ENCODE data around the gene MLYCD.

Gene MLYCD

DNA sequence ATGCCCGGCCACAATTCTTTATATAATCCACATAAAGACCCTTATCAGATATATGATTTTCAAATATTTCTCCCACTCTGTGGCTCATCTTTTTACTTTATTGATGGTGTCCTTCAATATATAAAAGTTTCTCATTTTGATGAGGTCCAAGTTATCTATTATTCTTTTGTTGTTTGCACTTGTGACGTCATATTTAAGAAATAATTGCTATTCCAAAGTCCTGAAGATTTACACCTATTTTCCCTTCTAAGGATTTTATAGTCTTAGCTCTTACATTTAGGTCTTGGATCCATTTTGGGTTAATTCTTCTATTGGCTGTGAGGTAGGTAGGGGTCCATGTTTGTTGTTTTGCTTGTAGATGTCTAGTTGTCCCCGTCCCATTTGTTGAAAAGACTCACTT, 3.0 kb upstream of the MLYCD start:
- H3K4me3 ChIP-seq (ENCODE audit: low read depth, low read length) = no peak overlapping the region
- DNase-seq (ENCODE audit: low read depth) = no peak

DNA sequence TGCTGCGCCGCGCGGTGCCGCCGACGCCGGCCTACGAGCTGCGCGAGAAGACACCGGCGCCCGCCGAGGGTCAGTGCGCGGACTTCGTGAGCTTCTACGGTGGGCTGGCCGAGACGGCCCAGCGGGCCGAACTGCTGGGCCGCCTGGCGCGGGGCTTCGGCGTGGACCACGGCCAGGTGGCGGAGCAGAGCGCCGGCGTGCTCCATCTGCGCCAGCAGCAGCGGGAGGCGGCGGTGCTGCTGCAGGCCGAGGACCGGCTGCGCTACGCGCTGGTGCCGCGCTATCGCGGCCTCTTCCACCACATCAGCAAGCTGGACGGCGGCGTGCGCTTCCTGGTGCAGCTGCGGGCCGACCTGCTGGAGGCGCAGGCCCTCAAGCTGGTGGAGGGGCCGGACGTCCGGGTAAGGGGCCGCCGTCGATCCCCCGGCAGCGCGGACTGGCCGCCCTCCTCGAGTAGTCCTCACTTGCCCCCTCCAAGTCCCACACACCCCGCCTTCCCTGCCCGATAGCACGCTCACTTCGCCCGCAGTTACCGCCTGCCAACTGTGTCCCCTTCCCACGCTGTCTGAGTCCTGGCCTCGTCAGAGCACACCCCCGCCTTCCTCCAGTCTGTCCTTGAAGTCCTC, 470 bp downstream of the MLYCD start:
- TF ChIP-seq, protein P1, sequence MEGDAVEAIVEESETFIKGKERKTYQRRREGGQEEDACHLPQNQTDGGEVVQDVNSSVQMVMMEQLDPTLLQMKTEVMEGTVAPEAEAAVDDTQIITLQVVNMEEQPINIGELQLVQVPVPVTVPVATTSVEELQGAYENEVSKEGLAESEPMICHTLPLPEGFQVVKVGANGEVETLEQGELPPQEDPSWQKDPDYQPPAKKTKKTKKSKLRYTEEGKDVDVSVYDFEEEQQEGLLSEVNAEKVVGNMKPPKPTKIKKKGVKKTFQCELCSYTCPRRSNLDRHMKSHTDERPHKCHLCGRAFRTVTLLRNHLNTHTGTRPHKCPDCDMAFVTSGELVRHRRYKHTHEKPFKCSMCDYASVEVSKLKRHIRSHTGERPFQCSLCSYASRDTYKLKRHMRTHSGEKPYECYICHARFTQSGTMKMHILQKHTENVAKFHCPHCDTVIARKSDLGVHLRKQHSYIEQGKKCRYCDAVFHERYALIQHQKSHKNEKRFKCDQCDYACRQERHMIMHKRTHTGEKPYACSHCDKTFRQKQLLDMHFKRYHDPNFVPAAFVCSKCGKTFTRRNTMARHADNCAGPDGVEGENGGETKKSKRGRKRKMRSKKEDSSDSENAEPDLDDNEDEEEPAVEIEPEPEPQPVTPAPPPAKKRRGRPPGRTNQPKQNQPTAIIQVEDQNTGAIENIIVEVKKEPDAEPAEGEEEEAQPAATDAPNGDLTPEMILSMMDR (conservative IDR thresholded peaks at IDR 0.05; ENCODE audit: low read depth, low read length) = no peak
- H3K4me3 ChIP-seq (ENCODE audit: low read depth, low read length) = peak overlapping the region; percentile 68
- DNase-seq (ENCODE audit: low read depth) = peak; percentile 74

More for the DNA sequence above, 3.0 kb upstream of the MLYCD start:
- TF ChIP-seq, protein P1 (conservative IDR thresholded peaks at IDR 0.05; ENCODE audit: low read depth, low read length) = no peak

DNA sequence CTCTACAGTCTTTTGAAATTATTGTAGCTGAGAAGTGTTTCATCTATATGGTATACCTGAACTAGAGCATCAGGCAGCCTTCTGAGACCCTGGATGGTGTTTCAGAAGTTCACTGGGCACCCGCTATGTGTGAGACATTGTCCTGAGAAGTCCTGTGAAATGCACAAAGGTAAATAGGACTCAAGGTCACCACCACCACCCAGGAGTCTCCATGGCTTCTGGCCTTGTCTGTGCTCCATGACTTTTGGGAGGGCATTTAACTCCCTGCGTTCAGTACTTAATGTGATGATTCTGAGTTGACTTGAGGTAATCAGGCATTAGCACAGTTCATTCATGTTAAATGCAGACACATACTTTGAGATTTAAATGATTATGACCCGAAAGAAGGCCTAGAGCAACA, 1.1 kb downstream of the MLYCD start:
- TF ChIP-seq, protein P1 (conservative IDR thresholded peaks at IDR 0.05; ENCODE audit: low read depth, low read length) = no peak
- H3K4me3 ChIP-seq (ENCODE audit: low read depth, low read length) = peak overlapping the region; percentile 68
- DNase-seq (ENCODE audit: low read depth) = no peak

DNA sequence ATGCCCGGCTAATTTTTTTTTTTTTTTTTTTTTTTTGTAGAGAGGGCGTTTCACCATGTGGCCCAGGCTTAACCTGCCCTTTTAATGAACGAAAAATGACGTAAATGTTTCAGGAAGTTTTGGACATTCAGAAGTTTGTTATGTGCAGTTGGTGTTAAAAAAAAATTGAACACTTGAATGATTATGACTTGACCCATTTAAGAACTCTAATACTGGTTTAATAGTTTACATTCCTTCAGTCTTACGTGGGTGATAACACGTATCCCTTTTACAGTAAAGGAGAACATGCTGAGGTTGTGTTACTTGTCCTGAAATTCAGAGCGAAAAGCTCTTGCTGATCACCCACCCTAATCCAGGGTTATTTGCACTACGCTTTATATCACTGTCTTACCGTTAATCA, 1.7 kb downstream of the MLYCD start:
- DNase-seq (ENCODE audit: low read depth) = no peak
- H3K4me3 ChIP-seq (ENCODE audit: low read depth, low read length) = no peak overlapping the region
- TF ChIP-seq, protein P1 (conservative IDR thresholded peaks at IDR 0.05; ENCODE audit: low read depth, low read length) = no peak

DNA sequence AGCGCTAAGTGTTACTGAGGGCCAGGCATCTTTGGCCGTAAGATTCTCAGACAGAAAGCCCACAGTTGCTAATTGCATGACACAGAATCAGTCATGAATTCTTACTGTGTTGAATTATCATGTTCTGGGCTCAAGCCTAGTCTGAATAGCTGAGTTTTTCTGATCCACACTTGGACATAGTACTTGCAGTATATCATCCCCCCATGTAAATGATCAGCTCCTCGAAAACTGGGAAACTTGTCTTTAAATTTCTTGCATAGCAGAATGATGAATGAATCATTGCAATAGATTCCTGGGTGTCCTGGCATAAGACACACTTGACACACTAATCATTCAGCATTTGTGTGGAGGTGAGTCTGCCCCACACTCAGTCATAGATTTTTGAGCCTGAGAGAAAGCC, 2.2 kb downstream of the MLYCD start:
- no peak overlapping the region for H3K4me3 ChIP-seq (ENCODE audit: low read depth, low read length)
- TF ChIP-seq, protein P1 (conservative IDR thresholded peaks at IDR 0.05; ENCODE audit: low read depth, low read length) = no peak
- DNase-seq (ENCODE audit: low read depth) = peak; percentile 14

DNA sequence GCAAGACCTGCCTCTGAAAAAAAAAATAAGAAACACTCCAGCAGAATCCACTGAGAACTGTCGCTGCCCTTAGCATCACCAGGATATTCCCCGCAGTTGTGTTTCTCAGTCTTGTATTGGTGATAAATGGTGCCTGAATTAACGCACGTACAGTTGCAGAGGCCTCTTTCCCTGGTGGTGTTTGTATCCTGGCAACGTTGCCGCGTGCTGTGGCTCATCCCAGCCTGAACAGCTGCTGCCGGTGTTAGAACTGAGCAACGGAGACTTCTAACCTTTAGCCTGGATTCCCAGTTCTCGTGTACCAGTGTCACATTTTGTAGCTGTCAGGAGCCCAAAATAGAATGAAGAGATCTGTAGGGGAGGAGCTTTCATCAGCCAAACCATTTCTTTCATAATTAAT, 4.8 kb downstream of the MLYCD start:
- DNase-seq (ENCODE audit: low read depth) = peak; percentile 18
- H3K4me3 ChIP-seq (ENCODE audit: low read depth, low read length) = no peak overlapping the region
- TF ChIP-seq, protein P1 (conservative IDR thresholded peaks at IDR 0.05; ENCODE audit: low read depth, low read length) = no peak

DNA sequence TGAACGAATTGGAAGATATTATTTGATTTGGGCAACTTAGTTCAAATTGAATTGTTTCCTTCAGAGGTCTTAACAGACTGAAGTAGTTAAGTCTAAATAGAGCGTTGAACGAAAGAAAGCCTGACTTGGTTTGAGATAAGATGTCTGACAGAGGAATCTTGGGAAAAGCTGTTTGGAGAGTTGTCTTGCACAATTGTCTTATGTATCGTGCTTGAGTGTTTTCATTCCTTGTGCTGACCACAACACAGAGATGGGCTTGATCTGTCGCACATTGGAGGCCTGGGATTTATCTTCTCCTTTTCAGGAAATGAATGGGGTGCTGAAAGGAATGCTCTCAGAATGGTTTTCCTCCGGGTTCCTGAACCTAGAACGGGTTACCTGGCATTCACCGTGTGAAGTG, 7.8 kb downstream of the MLYCD start:
- H3K4me3 ChIP-seq (ENCODE audit: low read depth, low read length) = no peak overlapping the region
- DNase-seq (ENCODE audit: low read depth) = no peak
- TF ChIP-seq, protein P1 (conservative IDR thresholded peaks at IDR 0.05; ENCODE audit: low read depth, low read length) = no peak

Data from choroid plexus epithelial cell (primary cell).